Measurements from ENCODE around the gene DONSON. TPM values are rescaled to one million over a fixed set of nuclear protein-coding genes. Genes with fewer than 3 reads are reported as not detected.

DONSON gene
- total RNA-seq, 1 experiment from 2014 or later: 35.3 TPM

GRCh38 chr21:33619726-33620125 is 31.2 kb upstream of the DONSON start:
- no peaks in the 10 kb centered on the region for H4K20me1 ChIP-seq (ENCODE audit: control insufficient read depth, insufficient read depth, insufficient read length)
- no peak overlapping the region for H2AK5ac ChIP-seq (ENCODE audit: insufficient read length, low read length)
- H4K8ac ChIP-seq (replicated peaks; ENCODE audit: insufficient read length, low read depth, low read length): no peak overlapping the region
- Mint-ChIP-seq H3K4me1 (peaks cover 17 to 18% of the 10 kb centered on the region in 2 experiments), H3K9me3 (peaks cover 0 to 2% of the 10 kb centered on the region in 2 experiments; a peak in 1 of 5 replicates), H3K4me3 (no peak overlapping the region), H3K27me3 (ENCODE audit: low read depth) (no peaks in the 10 kb centered on the region; the same call in 1 of the 2 replicates), H3K36me3 (ENCODE audit: insufficient read depth in 1 of 3, low read depth in 3 of 3) (peaks cover 7 to 38% (median 27%) of the 10 kb centered on the region in 3 experiments; a peak in 6 of 7 replicates), H3K27ac (no peak overlapping the region)
- H3K23ac ChIP-seq (ENCODE audit: insufficient read length, low read depth, low read length): no peak overlapping the region
- no peak overlapping the region for H2BK120ac ChIP-seq (ENCODE audit: low read depth, low read length, poor library complexity, severe bottlenecking)
- no CpG with 5 or more reads among the region's 4 CpGs for WGBS (ENCODE audit: extremely low coverage, insufficient read length, low lambda C conversion rate)
- H3K27ac ChIP-seq (ENCODE audit: insufficient read length, low read depth, low read length): no peak overlapping the region
- no peak overlapping the region for H2BK15ac ChIP-seq (ENCODE audit: low read depth, low read length)
- no peaks in the 10 kb centered on the region for H3K79me2 ChIP-seq (ENCODE audit: insufficient read depth, low read length)
- H2BK5ac ChIP-seq (ENCODE audit: insufficient read length, low read length): no peak overlapping the region
- H3T11ph ChIP-seq (ENCODE audit: low read length): no peak overlapping the region
- no peak overlapping the region for H3K4ac ChIP-seq (ENCODE audit: low read depth, low read length)
- no peak overlapping the region for H3K18ac ChIP-seq (ENCODE audit: insufficient read length, low read depth, low read length)
- no peak overlapping the region for H2AFZ ChIP-seq (ENCODE audit: low read length)
- no peak overlapping the region for H3K4me2 ChIP-seq (ENCODE audit: insufficient read depth, insufficient read length, low read length)
- H3K27me3 ChIP-seq (ENCODE audit: insufficient read depth, low read length): no peaks in the 10 kb centered on the region
- no peaks in the 10 kb centered on the region for H3K9me3 ChIP-seq (ENCODE audit: control insufficient read depth, low read depth, low read length)
- no peak overlapping the region for H3K14ac ChIP-seq (ENCODE audit: insufficient read depth, low read length)
- H3K79me1 ChIP-seq (ENCODE audit: insufficient read depth, low read depth, low read length, poor library complexity, severe bottlenecking): no peaks in the 10 kb centered on the region
- no peak overlapping the region for H2BK20ac ChIP-seq (ENCODE audit: low read depth, low read length, poor library complexity, severe bottlenecking)
- DNase-seq: no peak
- no peak overlapping the region for H3K9ac ChIP-seq (ENCODE audit: extremely low read depth, insufficient read length, low read length)
- no peak overlapping the region for H3K56ac ChIP-seq (ENCODE audit: insufficient read length, low read depth, low read length)
- H4K5ac ChIP-seq (ENCODE audit: insufficient read length, low read depth, low read length): no peak overlapping the region
- no peak for TF ChIP-seq CTCF (conservative IDR thresholded peaks at IDR 0.05)
- H3K4me1 ChIP-seq (ENCODE audit: insufficient read depth, low read length): no peaks in the 10 kb centered on the region
- no peaks in the 10 kb centered on the region for H3K23me2 ChIP-seq (ENCODE audit: insufficient read length, low read depth, low read length, poor library complexity, severe bottlenecking)
- H2BK12ac ChIP-seq (ENCODE audit: insufficient read length, low read depth, low read length): no peak overlapping the region
- H4K91ac ChIP-seq (ENCODE audit: insufficient read length, low read depth, low read length): no peak overlapping the region

Measured in H9 (cell line).